Stimulated activated CD4-positive, alpha-beta T cell treated with anti-CD3 and anti-CD28 coated beads, TNF-alpha, amount 100 ng/mL, for 1 hour (primary cell): Measurements from ENCODE around the gene LRRC59.

Experiments used
- DNase-seq, 3 donors: peaks; one replicate each; pipeline ENCODE4 v3.0.0-alpha.2; 2020; ENCODE audit warnings: low read depth in 3 of 3, low spot score in 1 of 3

LRRC59 gene

DNA sequence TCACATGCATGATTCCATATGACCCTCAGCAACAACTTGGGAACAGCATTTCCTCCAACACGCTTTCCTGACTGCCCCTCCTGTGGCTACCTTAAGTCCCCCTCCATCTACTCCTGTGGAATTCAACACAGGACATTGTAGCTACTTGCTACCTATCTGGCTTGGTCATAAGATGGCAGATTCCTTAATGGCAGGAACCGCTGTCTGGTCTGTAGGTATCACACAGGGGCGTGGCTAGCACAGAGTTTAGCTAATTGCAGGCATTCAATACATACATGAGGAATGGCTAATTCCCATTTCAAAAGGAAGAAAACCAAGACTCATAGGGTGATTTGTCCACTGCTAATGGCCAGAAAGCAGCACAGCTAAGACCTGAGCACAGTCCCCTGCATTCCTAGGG lies 8.6 kb downstream of the LRRC59 start:
- no peak for DNase-seq

DNA sequence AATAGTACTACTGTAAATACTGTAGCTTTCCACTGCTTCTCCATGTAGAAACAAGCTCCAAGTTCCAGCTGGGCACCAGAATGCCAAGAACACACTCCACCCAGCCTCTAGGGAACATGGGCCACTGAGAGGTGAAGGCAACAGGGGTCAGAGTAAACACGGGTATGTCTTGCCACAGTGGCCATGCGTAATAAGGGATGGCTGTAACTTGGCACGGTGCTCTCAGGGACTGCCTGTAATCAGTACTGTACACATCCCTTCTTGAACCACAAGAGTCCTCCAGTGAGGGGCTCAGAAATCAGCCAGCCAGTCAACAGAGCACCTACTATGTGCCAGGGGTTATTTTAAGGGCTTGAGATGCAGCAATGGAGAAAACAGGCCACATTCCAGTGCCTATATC lies 10.8 kb downstream of the LRRC59 start:
- no peak for DNase-seq

DNA sequence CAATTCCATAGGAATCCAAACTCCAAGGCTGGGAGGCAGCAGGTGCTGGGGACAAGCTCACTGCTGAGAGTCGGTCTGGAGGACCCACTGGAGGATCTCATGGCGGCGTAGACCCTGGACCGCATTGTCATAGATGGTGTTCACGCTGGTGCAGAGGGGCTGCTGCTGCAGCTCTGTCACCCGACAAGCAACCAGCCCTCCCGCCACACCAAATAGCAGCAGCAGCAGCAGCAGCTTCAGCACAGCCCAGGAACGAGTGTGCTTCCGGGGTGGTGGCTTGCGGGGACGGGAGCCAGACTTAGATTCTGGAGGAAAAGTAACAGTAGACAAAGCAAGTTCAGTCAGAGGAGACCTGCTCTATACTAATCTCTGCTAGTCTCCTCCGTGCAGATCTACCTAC lies 14.4 kb downstream of the LRRC59 start:
- DNase-seq: no peak

DNA sequence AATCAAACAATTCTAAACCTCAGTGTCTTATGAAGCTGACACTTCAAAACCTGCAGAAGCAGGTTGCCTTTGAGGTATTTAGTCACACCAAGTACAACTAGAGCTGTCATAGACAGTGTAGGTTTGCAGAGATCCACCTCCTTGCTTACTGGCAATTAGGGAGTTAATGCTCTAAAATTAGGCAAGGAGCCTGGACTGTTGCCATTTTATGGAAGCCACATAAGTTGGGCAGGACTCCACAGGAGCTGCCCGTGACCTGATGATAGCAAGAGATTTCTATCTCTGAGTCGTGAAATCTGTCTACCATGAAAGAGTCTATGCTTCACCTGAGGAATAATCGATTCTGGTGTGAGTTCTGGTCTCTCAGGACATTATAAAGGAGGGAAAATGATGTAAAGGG lies 15.4 kb downstream of the LRRC59 start:
- DNase-seq: no peak

- no peak for DNase-seq
Observed at GRCh38 chr17:50381260-50381815, 16.0 kb downstream of the LRRC59 start.

- no peak for DNase-seq
Observed at GRCh38 chr17:50380369-50381259, 16.7 kb downstream of the LRRC59 start.

- DNase-seq: no peak
Observed at GRCh38 chr17:50379351-50380132, 17.8 kb downstream of the LRRC59 start.

GRCh38 chr17:50375858-50376538 lies 21.3 kb downstream of the LRRC59 start:
- no peak for DNase-seq

DNA sequence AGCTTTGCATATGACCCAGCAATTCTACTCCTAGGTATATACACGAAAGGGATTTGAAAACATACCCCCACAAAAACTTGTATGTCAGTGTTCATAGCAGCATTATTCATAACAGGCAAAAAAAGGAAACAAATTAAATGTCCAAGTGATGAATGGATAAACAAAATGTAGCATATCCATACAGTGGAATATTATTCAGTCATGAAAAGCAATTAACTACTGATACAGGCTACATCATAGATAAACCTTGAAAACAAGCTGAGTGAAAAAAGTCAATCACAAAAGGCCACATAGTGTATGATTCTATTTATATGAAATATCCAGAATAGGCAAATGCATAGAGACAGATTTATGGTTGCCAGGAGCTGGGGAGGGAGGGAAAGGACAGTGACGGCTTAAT lies 23.6 kb downstream of the LRRC59 start:
- no peak for DNase-seq

- peak; percentile 55 to 71 (median 60) for DNase-seq
Observed at GRCh38 chr17:50372758-50373556, 24.4 kb downstream of the LRRC59 start, which contains the start of the genes EME1 and MRPL27. Gene EME1, plus strand, starts transcription at chr17:50373229. Its CDS starts 1,980 bp downstream, at chr17:50375209. Gene MRPL27, minus strand, starts transcription at chr17:50373184. Its CDS starts 14 bp downstream, at chr17:50373170.

DNA sequence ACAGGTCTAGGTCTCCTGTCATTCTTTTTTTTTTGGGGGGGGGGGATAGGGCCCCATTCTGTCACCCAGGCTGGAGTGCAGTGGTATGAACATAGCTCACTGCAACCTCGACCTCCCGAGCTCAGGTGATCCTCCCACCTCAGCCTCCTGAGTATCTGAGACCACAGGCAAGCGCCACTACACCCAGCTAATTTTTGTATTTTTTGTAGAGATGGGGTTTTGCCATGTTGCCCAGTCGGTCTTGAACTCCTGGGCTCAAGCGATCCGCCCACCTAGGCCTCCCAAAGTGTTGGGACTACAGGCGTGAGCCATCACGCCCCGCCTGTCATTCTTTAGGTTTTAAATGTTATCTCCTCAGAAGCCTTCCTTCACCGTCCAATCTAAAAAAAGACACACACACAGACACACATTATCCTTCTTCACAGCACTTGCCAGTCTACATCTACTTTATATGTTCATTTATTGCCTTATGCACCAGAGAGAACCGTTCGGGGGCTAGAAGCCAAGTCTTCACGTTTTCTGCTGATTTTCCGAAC lies 25.0 kb downstream of the LRRC59 start:
- DNase-seq: no peak

DNA sequence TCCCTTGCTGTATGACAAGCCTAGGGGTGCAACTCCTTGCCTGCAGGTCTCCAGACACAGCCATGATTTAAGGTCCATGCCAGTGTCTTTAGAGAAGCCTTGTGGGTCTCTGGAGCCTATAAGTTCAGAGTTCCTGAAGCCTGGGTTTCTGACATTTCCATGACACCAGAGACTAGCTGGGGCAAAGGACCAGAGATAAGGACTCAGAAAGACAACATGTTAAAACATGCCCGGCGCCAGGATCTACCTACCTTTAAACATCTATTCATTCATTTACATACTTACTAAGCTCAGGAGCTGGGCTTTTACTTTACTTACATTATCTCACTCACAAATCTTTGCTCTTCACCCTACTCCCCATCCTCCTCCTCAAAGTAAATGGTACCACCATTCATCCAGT lies 25.8 kb downstream of the LRRC59 start:
- no peak for DNase-seq

DNA sequence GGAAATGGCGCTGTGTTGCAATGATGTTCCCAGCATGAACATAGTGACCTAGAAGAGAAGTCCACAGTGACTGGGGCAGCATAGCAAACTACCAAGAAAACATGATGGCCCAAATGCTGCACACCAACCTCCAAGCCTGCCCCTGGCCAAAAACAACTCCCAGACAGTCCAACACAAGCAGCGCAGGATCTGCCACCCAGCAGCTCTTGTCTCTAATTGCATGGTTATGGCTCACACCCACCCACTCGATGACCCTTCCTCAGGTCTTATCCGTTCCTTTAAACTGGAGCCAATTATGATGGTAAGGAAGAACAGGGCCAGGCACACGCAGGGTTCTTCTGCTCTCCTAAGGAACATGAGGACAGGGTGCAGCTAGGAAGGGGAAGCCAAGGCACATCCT lies 27.3 kb downstream of the LRRC59 start:
- no peak for DNase-seq

DNA sequence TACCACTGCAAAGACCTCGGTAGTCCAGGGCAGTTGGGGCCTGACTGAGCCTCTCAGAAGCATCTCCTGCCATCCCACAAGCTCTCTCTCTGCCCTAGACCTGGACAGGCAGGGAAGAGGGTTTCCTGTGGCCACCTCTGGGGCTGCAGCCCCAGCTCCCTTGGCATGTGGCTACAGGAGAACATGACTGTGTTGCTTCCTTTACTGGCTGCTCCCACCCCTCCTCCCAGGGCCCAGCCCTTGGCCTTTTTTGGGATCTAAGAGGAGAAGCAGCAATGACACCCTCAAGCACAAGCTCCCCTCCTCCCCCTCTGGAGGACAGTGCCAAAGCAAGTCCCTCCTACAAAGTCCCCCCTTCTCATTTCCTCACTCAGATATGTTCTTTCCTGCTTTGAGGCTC lies 29.9 kb downstream of the LRRC59 start:
- no peak for DNase-seq

GRCh38 chr17:50365649-50366393 lies 31.5 kb downstream of the LRRC59 start:
- no peak for DNase-seq

- no peak for DNase-seq
Observed at GRCh38 chr17:50365165-50365564, 32.2 kb downstream of the LRRC59 start.

DNA sequence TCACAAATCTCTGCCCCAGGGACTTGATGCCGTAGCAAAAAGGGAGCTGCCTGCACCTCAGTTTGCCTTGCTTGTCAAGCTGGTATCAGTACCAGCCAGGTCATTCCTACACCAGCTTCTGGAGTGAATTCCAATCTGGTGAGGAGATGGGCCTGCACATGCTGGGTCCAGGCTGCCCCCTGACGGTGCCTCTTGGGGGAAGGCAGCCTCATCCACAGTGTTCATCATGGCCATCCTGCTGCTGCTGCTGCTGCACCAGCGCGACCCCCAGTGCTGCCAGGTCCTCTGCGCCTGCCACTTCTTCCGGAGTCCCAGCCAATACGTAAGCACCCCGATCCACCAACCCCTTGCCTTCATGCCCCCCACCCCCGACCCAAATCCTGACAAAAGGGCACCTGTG lies 32.6 kb downstream of the LRRC59 start:
- no peak for DNase-seq

GRCh38 chr17:50364061-50364458 lies 33.3 kb downstream of the LRRC59 start:
- DNase-seq: no peak
